ENCODE data around the gene SPOCK1.
"Not testable (repeated sequence)": the region's sequence is repeated elsewhere in the genome, so short reads cannot be mapped to it uniquely, and the experiment has no call there.

The SPOCK1 gene

DNA sequence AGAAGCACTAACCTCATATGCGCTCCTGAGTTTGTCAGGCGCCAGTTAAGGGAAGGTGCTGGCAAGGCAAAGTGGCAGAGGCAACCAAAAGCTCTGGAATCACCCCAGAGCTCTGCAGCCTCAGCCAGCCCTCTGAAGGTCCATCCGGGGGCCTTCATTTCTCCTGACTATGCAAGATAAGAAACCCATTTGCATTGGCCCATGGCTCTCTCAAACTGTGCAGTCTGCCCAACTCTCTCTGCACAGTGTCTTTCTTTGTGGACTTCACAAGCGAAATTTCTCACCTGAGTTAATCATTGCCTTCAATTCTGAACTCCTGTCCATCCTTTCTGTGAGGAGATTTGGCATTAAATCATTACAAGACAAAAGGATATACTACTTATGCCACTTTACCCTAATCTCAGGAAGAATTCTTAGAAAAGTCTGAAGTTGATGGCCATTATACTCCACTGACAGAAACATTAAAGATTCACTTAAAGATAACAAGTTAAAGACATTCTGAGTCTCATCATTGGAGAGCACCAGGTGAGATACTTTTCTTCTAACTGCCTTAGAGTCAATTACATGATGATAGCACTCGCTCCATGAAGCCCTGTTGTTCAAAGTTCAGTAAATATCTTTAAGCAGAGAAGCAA, 235.6 kb downstream of the SPOCK1 start:
- TF ChIP-seq POLR2AphosphoS5 (IDR thresholded peaks at IDR 0.05; ENCODE audit: low read depth) (no peak), SPI1 (IDR thresholded peaks at IDR 0.05; ENCODE audit: borderline replicate concordance, low read depth) (no peak), GABPA (IDR thresholded peaks at IDR 0.05; ENCODE audit: low read depth) (no peak), REST (IDR thresholded peaks at IDR 0.05; ENCODE audit: insufficient replicate concordance, low read depth) (no peak)
- TF ChIP-seq, protein P1, sequence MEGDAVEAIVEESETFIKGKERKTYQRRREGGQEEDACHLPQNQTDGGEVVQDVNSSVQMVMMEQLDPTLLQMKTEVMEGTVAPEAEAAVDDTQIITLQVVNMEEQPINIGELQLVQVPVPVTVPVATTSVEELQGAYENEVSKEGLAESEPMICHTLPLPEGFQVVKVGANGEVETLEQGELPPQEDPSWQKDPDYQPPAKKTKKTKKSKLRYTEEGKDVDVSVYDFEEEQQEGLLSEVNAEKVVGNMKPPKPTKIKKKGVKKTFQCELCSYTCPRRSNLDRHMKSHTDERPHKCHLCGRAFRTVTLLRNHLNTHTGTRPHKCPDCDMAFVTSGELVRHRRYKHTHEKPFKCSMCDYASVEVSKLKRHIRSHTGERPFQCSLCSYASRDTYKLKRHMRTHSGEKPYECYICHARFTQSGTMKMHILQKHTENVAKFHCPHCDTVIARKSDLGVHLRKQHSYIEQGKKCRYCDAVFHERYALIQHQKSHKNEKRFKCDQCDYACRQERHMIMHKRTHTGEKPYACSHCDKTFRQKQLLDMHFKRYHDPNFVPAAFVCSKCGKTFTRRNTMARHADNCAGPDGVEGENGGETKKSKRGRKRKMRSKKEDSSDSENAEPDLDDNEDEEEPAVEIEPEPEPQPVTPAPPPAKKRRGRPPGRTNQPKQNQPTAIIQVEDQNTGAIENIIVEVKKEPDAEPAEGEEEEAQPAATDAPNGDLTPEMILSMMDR (IDR thresholded peaks at IDR 0.05; ENCODE audit: insufficient read depth, low read length) = no peak
- no peak for DNase-seq (ENCODE audit: low read depth in 1 of 2, low spot score in 1 of 2)
- H3K27ac ChIP-seq (replicated peaks) = no peak overlapping the region
- H3K27me3 ChIP-seq (ENCODE audit: insufficient read depth, poor library complexity, severe bottlenecking) = no peaks in the 10 kb centered on the region
- no peak overlapping the region for H3K4me3 ChIP-seq (replicated peaks; ENCODE audit: insufficient read depth, low read length)

DNA sequence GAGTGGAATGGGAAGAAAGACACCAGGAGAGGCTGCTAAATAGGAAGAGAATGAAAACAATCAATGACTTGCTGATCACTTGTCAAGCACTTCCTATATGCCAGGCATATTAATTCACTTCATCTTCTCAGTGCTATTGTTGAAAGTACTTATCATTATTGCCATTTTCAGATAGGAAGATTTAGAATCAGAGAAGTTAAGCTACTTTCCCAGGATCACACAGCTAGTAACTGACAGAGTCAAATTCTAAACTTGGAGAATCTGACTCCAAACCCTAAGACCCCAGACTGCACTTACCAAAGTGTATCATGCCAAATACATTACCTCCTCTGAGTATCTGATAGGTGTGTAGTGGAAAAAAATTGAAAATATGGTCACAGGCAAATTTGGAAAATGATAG, 236.3 kb downstream of the SPOCK1 start:
- H3K4me3 ChIP-seq (replicated peaks; ENCODE audit: insufficient read depth, low read length) = no peak overlapping the region
- H3K27ac ChIP-seq (replicated peaks) = no peak overlapping the region
- no peaks in the 10 kb centered on the region for H3K27me3 ChIP-seq (ENCODE audit: insufficient read depth, poor library complexity, severe bottlenecking)
- no peak for DNase-seq (ENCODE audit: low read depth in 1 of 2, low spot score in 1 of 2)
- TF ChIP-seq GABPA (IDR thresholded peaks at IDR 0.05; ENCODE audit: low read depth) (no peak), SPI1 (IDR thresholded peaks at IDR 0.05; ENCODE audit: borderline replicate concordance, low read depth) (no peak), REST (IDR thresholded peaks at IDR 0.05; ENCODE audit: insufficient replicate concordance, low read depth) (no peak), POLR2AphosphoS5 (IDR thresholded peaks at IDR 0.05; ENCODE audit: low read depth) (no peak)
- TF ChIP-seq, protein P1 (IDR thresholded peaks at IDR 0.05; ENCODE audit: insufficient read depth, low read length) = no peak

GRCh38 chr5:137260820-137261695, 238.1 kb downstream of the SPOCK1 start:
- H3K27ac ChIP-seq (replicated peaks) = no peak overlapping the region
- no peaks in the 10 kb centered on the region for H3K27me3 ChIP-seq (ENCODE audit: insufficient read depth, poor library complexity, severe bottlenecking)
- no peak for TF ChIP-seq REST (IDR thresholded peaks at IDR 0.05; ENCODE audit: insufficient replicate concordance, low read depth)
- TF ChIP-seq POLR2AphosphoS5 (IDR thresholded peaks at IDR 0.05; ENCODE audit: low read depth) = no peak
- no peak for TF ChIP-seq GABPA (IDR thresholded peaks at IDR 0.05; ENCODE audit: low read depth)
- TF ChIP-seq SPI1 (IDR thresholded peaks at IDR 0.05; ENCODE audit: borderline replicate concordance, low read depth) = no peak
- TF ChIP-seq, protein P1 (IDR thresholded peaks at IDR 0.05; ENCODE audit: insufficient read depth, low read length) = no peak
- DNase-seq (ENCODE audit: low read depth in 1 of 2, low spot score in 1 of 2) = no peak
- no peak overlapping the region for H3K4me3 ChIP-seq (replicated peaks; ENCODE audit: insufficient read depth, low read length)

DNA sequence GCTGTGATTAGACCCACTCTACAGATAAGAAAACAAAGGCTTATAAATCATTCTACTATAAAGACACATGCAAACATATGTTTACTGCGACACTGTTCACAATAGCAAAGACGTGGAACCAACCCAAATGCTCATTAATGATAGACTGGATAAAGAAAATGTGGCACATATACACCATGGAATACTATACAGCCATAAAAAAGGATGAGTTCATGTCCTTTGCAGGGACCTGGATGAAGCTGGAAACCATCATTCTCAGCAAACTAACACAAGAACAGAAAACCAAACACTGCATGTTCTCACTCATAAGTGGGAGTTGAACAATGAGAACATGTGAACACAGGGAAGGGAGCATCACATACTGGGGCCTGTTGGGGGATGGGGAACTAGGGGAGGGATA, 240.0 kb downstream of the SPOCK1 start:
- H3K27ac ChIP-seq (replicated peaks); DNase-seq (ENCODE audit: low read depth in 1 of 2, low spot score in 1 of 2); H3K27me3 ChIP-seq (ENCODE audit: insufficient read depth, poor library complexity, severe bottlenecking); H3K4me3 ChIP-seq (replicated peaks; ENCODE audit: insufficient read depth, low read length): not testable (repeated sequence)

Measured in HL-60 (cell line).